Stomach (tissue), 9 donors: ENCODE results near the gene TCHP. TPM values are rescaled to one million over a fixed set of nuclear protein-coding genes. Genes with fewer than 3 reads are reported as not detected.

Experiments used
- DNase-seq, 2 donors: peaks; one replicate each; pipeline versions ENCODE4 v3.0.0 to v3.0.0-alpha.2; 2013 to 2019
- H3K27ac ChIP-seq, 5 donors: fragments of 200-600 bp in 4 of 5; sonication (generic) in 4 of 5; one replicate each; pipeline ENCODE4 v1.5.1; 2013 to 2019; ENCODE audit warnings: mild to moderate bottlenecking in 1 of 5, moderate library complexity in 1 of 5
- H3K27me3 ChIP-seq, 3 donors: fragments of 200-600 bp; sonication (generic); one replicate each; pipeline ENCODE4 v1.5.1; 2017 to 2019; ENCODE audit warnings: mixed run types in 1 of 3
- H3K36me3 ChIP-seq, 4 donors: fragments of 200-600 bp; sonication (generic); 1 replicate in 3 of 4; 2 replicates in 1 of 4; pipeline ENCODE4 v1.5.1; 2016 to 2019
- H3K4me1 ChIP-seq, 4 donors: fragments of 200-600 bp; sonication (generic); one replicate each; pipeline ENCODE4 v1.5.1; 2016 to 2019
- H3K4me3 ChIP-seq, 4 donors: fragments of 200-600 bp; sonication (generic) in 3 of 4; one replicate each; pipeline ENCODE4 v1.5.1; 2016 to 2019; ENCODE audit warnings: mild to moderate bottlenecking in 1 of 4
- H3K9me3 ChIP-seq, 4 donors: fragments of 200-600 bp; sonication (generic); one replicate each; pipeline ENCODE4 v1.5.1; 2016 to 2019
- CTCF ChIP-seq, 7 experiments: fragments of 450-650 bp in 4 of 7; fragments of 200-600 bp in 3 of 7; sonication (generic) in 3 of 7; IDR thresholded peaks; one replicate each; pipeline ENCODE4 v1.5.1; 2016 to 2019; ENCODE audit warnings: antibody characterized with exemption in 7 of 7, control low read depth in 2 of 7, mild to moderate bottlenecking in 1 of 7
- EP300 ChIP-seq: sonication (generic); formaldehyde crosslinking; IDR thresholded peaks from one replicate; pipeline ENCODE4 v1.6.1; 2017; ENCODE audit warnings: antibody characterized with exemption
- POLR2A ChIP-seq, 4 donors: fragments of 450-650 bp; IDR thresholded peaks; one replicate each; pipeline ENCODE4 v1.6.1; 2016; ENCODE audit warnings: antibody characterized with exemption in 4 of 4, control low read depth in 2 of 4, mild to moderate bottlenecking in 1 of 4, moderate library complexity in 1 of 4
- POLR2AphosphoS5 ChIP-seq, 3 donors: sonication (generic); formaldehyde crosslinking; IDR thresholded peaks; one replicate each; pipeline ENCODE4 v1.6.1; 2016; ENCODE audit warnings: antibody characterized with exemption in 3 of 3
- WGBS, 5 donors: extraction: QIAGEN DNeasy Blood & Tissue Kit in 3 of 5; methylation state at CpG; one replicate each; pipeline versions ENCODE4 v1.1.5 to v1.1.7; 2013 to 2018; 5-methylcytosine and 5-hydroxymethylcytosine counted together
- intact Hi-C: fragments of 100-400 bp; cut with DNase I; formaldehyde crosslinking; loops from one replicate; pipeline ENCODE4 v1.15.1; 2023; ENCODE audit warnings: low total_unique reads
- polyA plus RNA-seq, 3 donors: library from polyadenylated mRNA; stranded (reverse); fragments of 200-250 nt; gene quantifications; one replicate each; pipeline ENCODE4 v1.2.3, GENCODE V29; 2013
- total RNA-seq, 5 donors: library from RNA; depleted of rRNA; stranded (reverse); fragments of >200 nt; gene quantifications; one replicate each; pipeline versions ENCODE4 v1.1.0 to v1.2.3, GENCODE V29; 2014 to 2016
- donor health status: healthy with polysubstance abuse.
- donor health status: Bipolar disorder and iron deficiency.
- donor health status: healthy.

TCHP gene
- total and polyA plus RNA-seq, 8 donors: 7.9 to 45.5 (median 14.7) TPM

- peak within 1 kb of the TSS; percentile 69 to 89 (median 84) for H3K27ac ChIP-seq
- intact Hi-C loops: loop anchor here (10.0 kb wide), 1 partner anchor 75 kb away; no protein-coding TSS in a partner anchor
- peaks cover 30 to 47% (median 42%) of the 10 kb centered on the region in 4 donors for H3K4me1 ChIP-seq
- H3K9me3 ChIP-seq: no peaks in the 10 kb centered on the region
- H3K27me3 ChIP-seq: no peaks in the 10 kb centered on the region
- no peaks in the 10 kb centered on the region for H3K36me3 ChIP-seq
- 0 to 1% (median 1%) methylated on average over 30 to 91 of the region's 92 CpGs for WGBS, 5 donors
- peak in 3 of 7 experiments; percentile 33 to 89 (median 48) for TF ChIP-seq CTCF (IDR thresholded peaks at IDR 0.05)
- no peak for TF ChIP-seq POLR2A (IDR thresholded peaks at IDR 0.05)
- TF ChIP-seq POLR2AphosphoS5 (IDR thresholded peaks at IDR 0.05): peak in 1 of 3 donors; percentile 15
- TF ChIP-seq EP300: no peak
- DNase-seq: peak; percentile 91 to 96
- H3K4me3 ChIP-seq: peak within 1 kb of the TSS; percentile 66 to 80 (median 77)
Measured at GRCh38 chr12:109880043-109880931, 19.8 kb upstream of the TCHP start, which contains the start of gene GLTP. TSS of gene GLTP (minus strand) at chr12:109880541. CDS start at chr12:109880374, 167 bp downstream.

GRCh38 chr12:109880938-109881337, 19.1 kb upstream of the TCHP start:
- intact Hi-C loops: loop anchor here (10.0 kb wide), 1 partner anchor 76 kb away; no protein-coding TSS in a partner anchor
- H3K9me3 ChIP-seq: no peaks in the 10 kb centered on the region
- 5 to 11% (median 8%) methylated on average over 9 of the region's 9 CpGs for WGBS, 5 donors
- no peaks in the 10 kb centered on the region for H3K27me3 ChIP-seq
- H3K4me1 ChIP-seq: peaks cover 24 to 40% (median 35%) of the 10 kb centered on the region in 4 donors
- H3K4me3 ChIP-seq: peak overlapping the region; percentile 66 to 80 (median 77)
- no peaks in the 10 kb centered on the region for H3K36me3 ChIP-seq
- TF ChIP-seq POLR2AphosphoS5 (IDR thresholded peaks at IDR 0.05) (no peak), CTCF (IDR thresholded peaks at IDR 0.05) (no peak), POLR2A (IDR thresholded peaks at IDR 0.05) (no peak), EP300 (no peak)
- H3K27ac ChIP-seq: peak overlapping the region; percentile 12 to 89 (median 67)
- DNase-seq: no peak

GRCh38 chr12:109881752-109882151, 18.3 kb upstream of the TCHP start:
- TF ChIP-seq CTCF (IDR thresholded peaks at IDR 0.05) (no peak), EP300 (no peak), POLR2A (IDR thresholded peaks at IDR 0.05) (no peak), POLR2AphosphoS5 (IDR thresholded peaks at IDR 0.05) (no peak)
- 87 to 100% (median 91%) methylated on average over 2 of the region's 2 CpGs for WGBS, 5 donors
- intact Hi-C loops: loop anchor here (10.0 kb wide), 1 partner anchor 77 kb away; no protein-coding TSS in a partner anchor

GRCh38 chr12:109883461-109883860, 16.6 kb upstream of the TCHP start:
- H3K9me3 ChIP-seq: no peaks in the 10 kb centered on the region
- no peak for DNase-seq
- H3K27ac ChIP-seq: no peak overlapping the region
- TF ChIP-seq POLR2AphosphoS5 (IDR thresholded peaks at IDR 0.05): no peak
- no peak for TF ChIP-seq POLR2A (IDR thresholded peaks at IDR 0.05)
- no peak for TF ChIP-seq EP300
- TF ChIP-seq CTCF (IDR thresholded peaks at IDR 0.05): no peak
- intact Hi-C loops: loop anchor here (10.0 kb wide), 1 partner anchor 79 kb away; no protein-coding TSS in a partner anchor
- WGBS, 5 donors: 46 to 63% (median 54%) methylated on average over 4 of the region's 4 CpGs
- no peaks in the 10 kb centered on the region for H3K36me3 ChIP-seq
- peaks cover 14 to 30% (median 23%) of the 10 kb centered on the region in 4 donors for H3K4me1 ChIP-seq
- no peak overlapping the region for H3K4me3 ChIP-seq
- peaks cover 0 to 5% (median 0%) of the 10 kb centered on the region in 3 donors for H3K27me3 ChIP-seq

More at GRCh38 chr12:109881752-109882151, 18.3 kb upstream of the TCHP start:
- H3K36me3 ChIP-seq: no peaks in the 10 kb centered on the region
- H3K4me3 ChIP-seq: no peak overlapping the region
- no peaks in the 10 kb centered on the region for H3K27me3 ChIP-seq
- DNase-seq: no peak
- H3K4me1 ChIP-seq: peaks cover 18 to 34% (median 32%) of the 10 kb centered on the region in 4 donors
- H3K9me3 ChIP-seq: no peaks in the 10 kb centered on the region
- H3K27ac ChIP-seq: no peak overlapping the region
